ENCODE measurements around the gene FLT4.

FLT4 gene

GRCh38 chr5:180644129-180644824, 5.1 kb downstream of the FLT4 start:
- no peak for DNase-seq (ENCODE audit: extremely low spot score, insufficient read length, low read depth)
- FAIRE-seq = no peak

GRCh38 chr5:180643191-180643851, 6.1 kb downstream of the FLT4 start:
- FAIRE-seq (no peak), DNase-seq (ENCODE audit: extremely low spot score, insufficient read length, low read depth) (no peak)

GRCh38 chr5:180642779-180643178, 6.6 kb downstream of the FLT4 start:
- FAIRE-seq = no peak
- DNase-seq (ENCODE audit: extremely low spot score, insufficient read length, low read depth) = no peak

- DNase-seq (ENCODE audit: extremely low spot score, insufficient read length, low read depth) (no peak), FAIRE-seq (no peak)
Observed at GRCh38 chr5:180642181-180642775, 7.1 kb downstream of the FLT4 start.

- DNase-seq (ENCODE audit: extremely low spot score, insufficient read length, low read depth) = no peak
- FAIRE-seq = no peak
Observed at GRCh38 chr5:180641566-180641900, 7.9 kb downstream of the FLT4 start.

- FAIRE-seq = no peak
Observed at GRCh38 chr5:180640861-180641565, 8.4 kb downstream of the FLT4 start.

GRCh38 chr5:180640611-180640860, 8.9 kb downstream of the FLT4 start:
- FAIRE-seq (no peak), DNase-seq (ENCODE audit: extremely low spot score, insufficient read length, low read depth) (no peak)

More at GRCh38 chr5:180640861-180641565, 8.4 kb downstream of the FLT4 start:
- no peak for DNase-seq (ENCODE audit: extremely low spot score, insufficient read length, low read depth)

- DNase-seq (ENCODE audit: extremely low spot score, insufficient read length, low read depth) = no peak
- no peak for FAIRE-seq
Observed at GRCh38 chr5:180639741-180640610, 9.4 kb downstream of the FLT4 start.

- no peak for FAIRE-seq
- DNase-seq (ENCODE audit: extremely low spot score, insufficient read length, low read depth) = no peak
Observed at GRCh38 chr5:180639287-180639686, 10.1 kb downstream of the FLT4 start.

GRCh38 chr5:180637962-180638680, 11.3 kb downstream of the FLT4 start:
- FAIRE-seq = no peak

GRCh38 chr5:180636403-180637075, 12.9 kb downstream of the FLT4 start:
- DNase-seq (ENCODE audit: extremely low spot score, insufficient read length, low read depth) (no peak), FAIRE-seq (no peak)

More at GRCh38 chr5:180637962-180638680, 11.3 kb downstream of the FLT4 start:
- DNase-seq (ENCODE audit: extremely low spot score, insufficient read length, low read depth) = no peak

- FAIRE-seq (no peak), DNase-seq (ENCODE audit: extremely low spot score, insufficient read length, low read depth) (no peak)
Observed at GRCh38 chr5:180636016-180636402, 13.4 kb downstream of the FLT4 start.

- FAIRE-seq (no peak), DNase-seq (ENCODE audit: extremely low spot score, insufficient read length, low read depth) (no peak)
Observed at GRCh38 chr5:180633283-180634177, 15.9 kb downstream of the FLT4 start.

- FAIRE-seq = no peak
- no peak for DNase-seq (ENCODE audit: extremely low spot score, insufficient read length, low read depth)
Observed at GRCh38 chr5:180632768-180633167, 16.6 kb downstream of the FLT4 start.

- FAIRE-seq = no peak
Observed at GRCh38 chr5:180631549-180632383, 17.6 kb downstream of the FLT4 start.

GRCh38 chr5:180630426-180630825, 19.0 kb downstream of the FLT4 start:
- FAIRE-seq (no peak), DNase-seq (ENCODE audit: extremely low spot score, insufficient read length, low read depth) (no peak)

More at GRCh38 chr5:180631549-180632383, 17.6 kb downstream of the FLT4 start:
- no peak for DNase-seq (ENCODE audit: extremely low spot score, insufficient read length, low read depth)

- no peak for DNase-seq (ENCODE audit: extremely low spot score, insufficient read length, low read depth)
- FAIRE-seq = no peak
Observed at GRCh38 chr5:180629831-180630382, 19.5 kb downstream of the FLT4 start.
